Measurements from ENCODE around the gene NECTIN1.
A peak's percentile ranks its signal among the peaks of the same experiment; 100 is the strongest.

The NECTIN1 gene
- total RNA-seq, result 2.1 to 5.7 (median 2.6) reads per million in 4 donors

DNA sequence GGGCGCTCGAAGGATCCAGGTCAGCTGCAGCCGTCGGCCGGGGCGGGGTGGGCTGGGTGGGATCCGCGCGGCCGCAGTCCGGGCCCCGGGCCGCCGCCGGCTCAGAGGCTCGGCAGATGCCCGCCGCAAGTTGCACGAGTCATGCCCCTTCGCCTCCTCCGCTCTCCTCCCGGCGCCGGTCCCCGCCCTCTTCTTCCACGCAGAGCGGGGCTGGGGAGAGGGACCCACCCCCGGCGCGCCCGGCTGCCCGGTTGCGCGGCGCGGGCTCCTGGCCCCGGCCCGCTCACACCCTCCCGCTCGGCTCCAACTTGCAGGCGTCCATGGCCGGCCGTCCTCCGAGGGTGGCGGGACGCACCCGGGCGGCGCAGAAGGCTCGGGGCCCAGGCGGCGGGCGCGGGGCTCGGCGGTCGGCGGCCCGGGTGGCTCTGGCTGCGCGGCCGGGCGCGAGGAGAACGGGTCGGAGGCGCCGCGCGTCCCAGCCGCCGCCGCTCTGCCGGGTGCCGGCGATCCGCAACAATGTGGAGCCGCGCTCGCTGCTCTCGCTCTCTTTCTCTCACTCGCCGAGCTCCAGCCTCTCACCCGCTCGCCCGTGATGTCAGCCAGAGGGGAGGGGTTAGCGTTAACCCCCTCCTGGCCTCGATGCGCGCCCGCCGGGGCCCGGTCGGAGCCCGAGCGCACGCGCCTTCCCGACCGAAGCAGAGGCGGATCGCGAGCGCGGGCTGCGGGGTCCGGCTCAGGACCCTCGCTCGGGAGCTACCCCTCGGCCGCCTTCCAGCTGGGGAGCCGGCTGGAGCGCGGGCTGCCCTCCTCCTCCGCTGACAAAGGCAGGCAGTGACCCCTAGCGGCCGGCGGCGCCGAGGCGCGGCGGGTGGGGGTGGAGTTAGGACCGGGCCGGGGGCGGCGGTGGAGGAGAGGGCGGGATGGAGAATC, at the start of gene NECTIN1:
NECTIN1 (minus strand) TSS at position 550 of the 930 bp plus-strand sequence. CDS start 647 bp downstream, outside the sequence.
- peak; percentile 58 to 77 (median 74) for DNase-seq

DNA sequence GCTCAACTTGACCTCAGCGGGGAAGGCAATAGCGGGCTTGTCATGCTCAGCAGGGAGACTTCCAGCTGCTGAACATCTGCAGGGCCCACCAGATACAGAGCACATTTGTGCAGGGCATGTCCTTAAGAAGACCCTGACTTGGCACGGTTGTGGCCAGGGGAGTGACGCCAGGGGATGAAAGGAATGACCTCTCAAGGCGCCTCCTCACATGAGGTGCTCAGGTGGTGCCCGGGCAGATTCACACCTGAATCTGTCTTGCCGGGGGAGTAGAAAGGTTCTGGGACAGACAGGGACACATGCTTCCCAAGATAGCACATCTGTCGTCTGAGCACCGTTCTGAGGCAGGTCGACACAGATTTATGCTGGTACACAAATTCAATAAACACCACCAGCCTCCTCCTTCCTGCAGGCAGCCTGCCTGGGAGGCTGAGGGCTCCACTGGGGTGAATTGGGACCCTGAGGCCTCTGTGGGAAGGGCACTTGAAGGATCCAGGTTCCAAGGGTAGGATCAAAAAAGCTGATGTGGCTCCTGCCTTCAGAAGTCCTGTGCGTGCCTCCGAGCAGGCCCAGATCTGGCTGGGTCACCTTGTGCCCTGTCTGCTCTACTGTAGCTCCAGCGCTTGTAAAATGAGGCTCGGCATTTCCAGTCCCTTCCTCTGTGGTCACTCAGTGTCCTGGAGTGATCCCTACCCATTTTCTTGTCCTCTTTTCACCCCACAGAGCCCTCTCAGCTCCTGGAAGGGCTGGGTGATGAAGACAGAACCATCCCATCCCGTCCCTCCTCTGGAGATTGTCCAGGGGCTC, 49.6 kb upstream of the NECTIN1 start:
- no peak for DNase-seq

- DNase-seq, result no peak
These were observed 48.9 kb upstream of the NECTIN1 start for GRCh38 chr11:119777940-119778339.

GRCh38 chr11:119776651-119777050, 47.7 kb upstream of the NECTIN1 start:
- DNase-seq, result no peak

DNA sequence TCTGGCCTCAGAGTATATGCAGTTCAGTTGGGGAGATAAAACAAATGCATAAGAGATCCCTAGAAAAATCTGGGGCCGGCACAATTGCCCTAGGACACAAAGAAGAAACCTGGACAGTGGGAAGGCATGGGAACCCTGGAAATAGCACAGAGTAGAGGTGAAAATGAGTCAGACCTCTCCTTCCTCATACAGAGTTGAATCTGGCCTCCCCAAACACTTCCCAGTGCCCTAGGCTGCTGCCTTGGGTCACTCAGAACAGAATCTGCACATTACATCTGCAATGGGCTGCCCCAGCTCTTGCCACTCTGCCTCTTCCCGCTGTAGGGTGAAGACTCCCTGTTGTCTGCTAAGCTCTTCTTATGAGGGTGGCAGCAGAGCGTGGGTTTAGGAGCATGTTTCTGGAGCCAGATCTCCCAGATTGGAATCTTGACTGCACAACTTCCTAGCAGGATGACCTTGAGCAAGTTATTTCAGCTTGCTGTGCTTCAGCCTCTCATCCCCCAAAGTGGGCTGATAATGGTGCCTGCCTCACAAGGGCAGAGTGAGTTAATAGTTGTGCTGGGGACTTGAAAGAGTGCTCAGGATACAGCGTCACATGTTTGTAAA, 47.1 kb upstream of the NECTIN1 start:
- DNase-seq, result no peak

DNA sequence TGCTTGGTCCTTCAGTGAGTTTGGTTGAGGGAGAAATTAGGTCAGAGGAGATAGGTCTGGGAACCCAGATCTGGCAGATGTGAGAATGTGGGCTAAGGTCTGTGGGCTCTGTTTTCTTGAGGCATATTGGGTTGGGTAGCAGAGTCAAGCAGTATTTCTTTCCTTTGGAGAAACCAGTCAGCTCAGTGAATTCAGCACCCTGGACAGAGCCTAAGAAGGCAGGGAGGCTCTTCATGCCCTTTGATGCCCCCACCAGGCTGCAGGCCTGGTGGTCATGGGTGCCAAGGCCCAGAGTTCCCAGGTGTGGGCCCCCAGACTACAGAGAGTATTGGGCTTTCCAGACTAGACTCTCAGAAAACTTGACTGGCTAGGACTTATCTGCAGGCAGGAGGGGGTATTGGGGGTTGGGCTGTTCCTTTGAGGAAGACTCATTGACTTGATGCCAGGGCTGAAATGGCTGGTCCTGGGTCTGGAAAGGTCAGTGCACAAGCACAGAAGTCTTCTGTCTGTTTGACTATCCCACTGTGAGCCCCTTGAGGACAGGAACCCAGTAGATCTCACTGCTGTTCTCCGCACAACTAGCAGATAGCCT, 45.3 kb upstream of the NECTIN1 start:
- DNase-seq, result no peak

- no peak for DNase-seq
These were observed 43.8 kb upstream of the NECTIN1 start for GRCh38 chr11:119772641-119773415.

DNA sequence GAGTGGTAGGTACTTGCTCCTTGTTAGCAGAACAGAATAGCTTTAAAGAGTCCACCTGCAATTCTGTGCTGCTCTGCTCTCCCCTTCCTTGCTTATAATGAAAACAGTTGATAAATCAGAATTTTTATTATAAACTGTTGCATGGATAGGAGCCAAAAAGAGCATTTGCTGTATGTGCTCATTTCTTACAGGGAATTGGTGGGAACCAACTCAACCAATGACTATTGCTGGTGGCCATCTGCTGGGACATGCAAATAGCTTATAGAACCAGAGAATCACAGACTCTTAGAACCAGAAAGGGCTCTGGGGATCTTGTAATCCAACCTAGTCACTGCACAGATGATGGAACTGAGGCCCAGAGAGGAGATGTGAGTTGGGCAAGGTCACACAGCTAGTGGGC, 43.1 kb upstream of the NECTIN1 start:
- DNase-seq, result no peak

- DNase-seq, result no peak
These were observed 42.3 kb upstream of the NECTIN1 start for GRCh38 chr11:119771172-119771770.

DNA sequence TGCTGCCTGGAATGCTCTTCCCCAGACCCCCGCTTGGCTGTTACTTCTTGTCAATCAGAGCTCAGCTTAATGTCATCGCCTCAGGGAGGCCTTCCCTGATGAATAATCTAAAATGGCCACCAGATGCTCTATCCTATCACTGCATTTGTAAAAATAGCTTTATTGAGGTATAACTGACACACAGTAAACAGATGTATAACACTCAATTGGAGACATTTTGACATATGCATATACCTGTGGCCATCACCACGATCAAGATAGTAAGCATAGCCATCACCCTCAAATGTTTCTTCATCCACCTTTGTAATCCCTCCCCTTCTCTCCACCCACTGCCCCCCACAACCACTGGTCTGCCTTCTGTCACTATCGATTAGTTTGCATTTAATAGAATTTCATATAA, 36.6 kb upstream of the NECTIN1 start:
- DNase-seq, result no peak

DNA sequence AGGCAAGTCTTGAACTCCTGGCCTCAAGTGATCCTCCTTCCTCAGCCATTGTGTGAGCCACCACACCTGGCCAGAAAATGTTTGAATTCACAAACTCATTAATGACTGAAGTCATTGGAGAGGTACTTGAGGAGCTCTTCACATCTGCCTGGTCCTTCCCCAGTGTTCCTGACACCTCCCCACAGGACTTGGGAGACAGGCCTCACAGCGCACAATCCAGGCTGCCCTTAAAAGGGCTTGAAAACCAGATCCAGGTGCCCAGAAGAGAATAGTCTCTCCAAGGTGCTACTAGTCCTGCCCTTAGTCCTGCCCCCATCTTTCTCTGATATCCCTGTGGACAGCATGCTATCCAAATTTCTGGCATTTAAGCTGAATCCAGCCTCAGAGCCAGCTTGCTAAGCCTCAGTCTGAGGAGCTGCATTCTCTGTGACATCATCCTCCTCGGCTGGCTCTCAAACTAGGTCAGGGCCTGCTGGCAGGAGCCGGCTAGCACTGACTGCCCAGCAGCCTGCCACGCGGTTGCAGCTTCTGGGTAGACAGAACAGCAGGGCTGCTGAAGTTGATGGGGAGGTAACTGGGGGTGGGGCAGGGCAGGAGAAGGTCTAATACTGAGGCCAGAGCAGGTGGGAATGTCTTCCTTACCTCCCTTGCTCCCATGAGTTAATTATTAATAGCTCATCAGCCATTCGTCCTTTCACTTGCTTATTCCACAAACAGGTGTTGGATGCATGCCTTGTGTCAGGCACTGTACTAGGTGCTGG, 35.3 kb upstream of the NECTIN1 start:
- no peak for DNase-seq

DNA sequence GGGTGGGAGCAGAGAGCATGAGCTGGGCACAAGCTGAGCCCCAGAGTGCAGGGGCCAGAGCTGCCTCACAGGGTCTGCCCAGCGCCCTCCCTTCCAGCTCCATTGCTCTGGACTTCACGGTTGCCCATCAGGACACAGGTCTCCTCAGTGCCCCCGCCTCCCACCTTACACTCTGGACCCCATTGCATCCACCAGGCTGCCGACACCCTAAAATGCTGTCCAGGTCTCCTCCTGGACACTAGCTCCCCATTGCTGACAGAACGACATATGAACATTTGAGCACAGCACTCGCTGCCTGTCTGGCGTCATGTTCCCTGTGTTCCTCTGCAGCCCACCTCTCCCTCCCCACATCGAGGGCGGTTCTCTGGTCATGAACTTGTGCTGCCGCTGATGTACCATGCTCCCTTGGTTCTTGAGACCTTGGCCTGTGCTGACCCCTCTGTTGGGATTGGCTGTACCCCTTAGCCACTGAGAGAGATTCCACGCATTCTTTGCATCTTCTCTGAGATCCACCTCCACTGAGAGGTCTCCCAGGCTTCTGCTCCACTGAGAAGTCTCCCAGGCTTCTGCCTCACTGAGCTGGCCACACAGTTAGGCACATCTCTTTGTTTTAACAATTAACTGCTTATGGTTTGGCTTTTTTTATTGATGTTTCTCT, 34.2 kb upstream of the NECTIN1 start:
- no peak for DNase-seq

DNA sequence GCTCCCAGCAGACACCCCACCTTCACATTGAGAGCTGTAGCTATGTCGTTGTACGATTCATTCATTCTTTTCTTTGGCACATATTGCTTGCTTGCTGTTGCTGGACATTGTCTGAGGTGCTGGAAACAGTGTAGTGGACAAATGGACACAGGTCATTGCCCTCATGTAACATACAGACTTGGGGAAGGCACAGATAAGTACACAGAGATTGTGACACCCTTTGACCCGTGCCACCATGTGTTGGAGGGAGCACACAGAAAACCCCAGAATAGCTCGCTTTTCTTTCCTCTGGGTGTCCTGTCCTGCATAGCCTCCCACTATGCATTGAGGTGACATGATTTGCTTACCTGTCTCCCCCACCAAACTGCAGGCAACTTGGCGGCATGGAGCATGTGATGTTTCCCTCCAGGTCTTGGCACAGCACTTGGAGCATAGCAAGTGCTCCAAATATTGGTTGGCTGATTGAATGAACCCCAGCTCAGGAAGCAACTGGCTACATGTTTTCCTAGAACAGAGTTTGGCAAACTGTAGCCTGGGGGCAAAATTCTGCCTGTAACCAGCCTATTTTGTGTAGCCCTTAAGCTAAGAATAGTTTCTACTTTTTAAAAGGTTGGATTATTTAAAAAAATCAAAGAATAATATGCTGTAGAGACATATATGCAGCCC, 30.9 kb upstream of the NECTIN1 start:
- DNase-seq, result no peak

GRCh38 chr11:119759324-119759723, 30.3 kb upstream of the NECTIN1 start:
- no peak for DNase-seq

DNA sequence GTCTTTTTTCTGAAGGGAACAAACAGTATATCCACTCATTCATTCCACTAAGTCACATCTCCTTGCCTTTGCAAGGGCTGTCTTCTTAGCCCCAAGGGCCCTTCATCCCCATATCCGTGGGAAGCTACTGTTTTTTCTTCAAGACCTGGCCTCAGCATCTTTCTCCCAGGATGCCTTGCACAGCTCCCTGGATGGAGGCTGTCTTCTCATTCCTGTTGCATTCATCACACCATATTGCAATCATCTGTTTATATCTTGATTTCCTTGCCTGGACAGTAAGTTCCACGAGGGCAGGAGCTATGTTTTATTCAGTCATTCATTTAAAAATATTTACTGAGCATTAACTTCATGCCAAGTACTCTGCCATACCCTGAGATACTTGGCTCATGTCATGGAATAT, 29.3 kb upstream of the NECTIN1 start:
- DNase-seq, result no peak

DNA sequence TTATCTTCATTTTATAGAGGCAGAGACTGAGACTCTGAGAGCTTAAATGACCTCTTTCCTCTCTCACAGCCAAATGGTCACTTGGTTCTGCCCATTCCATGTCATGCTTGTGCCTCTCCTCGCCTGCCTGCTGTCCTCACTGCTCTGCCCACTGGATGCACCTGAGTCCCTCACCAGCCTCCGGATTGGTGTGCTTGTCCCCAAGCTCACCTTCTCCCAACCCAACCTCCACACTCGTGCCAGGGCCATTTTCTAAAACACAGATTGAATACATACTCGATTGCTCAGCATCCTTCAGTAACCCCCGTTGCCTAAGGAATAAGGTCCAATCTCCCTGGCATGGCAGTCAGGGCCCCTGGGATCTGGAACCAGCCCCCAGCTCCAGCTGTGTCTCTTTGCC, 28.4 kb upstream of the NECTIN1 start:
- DNase-seq, result no peak

DNA sequence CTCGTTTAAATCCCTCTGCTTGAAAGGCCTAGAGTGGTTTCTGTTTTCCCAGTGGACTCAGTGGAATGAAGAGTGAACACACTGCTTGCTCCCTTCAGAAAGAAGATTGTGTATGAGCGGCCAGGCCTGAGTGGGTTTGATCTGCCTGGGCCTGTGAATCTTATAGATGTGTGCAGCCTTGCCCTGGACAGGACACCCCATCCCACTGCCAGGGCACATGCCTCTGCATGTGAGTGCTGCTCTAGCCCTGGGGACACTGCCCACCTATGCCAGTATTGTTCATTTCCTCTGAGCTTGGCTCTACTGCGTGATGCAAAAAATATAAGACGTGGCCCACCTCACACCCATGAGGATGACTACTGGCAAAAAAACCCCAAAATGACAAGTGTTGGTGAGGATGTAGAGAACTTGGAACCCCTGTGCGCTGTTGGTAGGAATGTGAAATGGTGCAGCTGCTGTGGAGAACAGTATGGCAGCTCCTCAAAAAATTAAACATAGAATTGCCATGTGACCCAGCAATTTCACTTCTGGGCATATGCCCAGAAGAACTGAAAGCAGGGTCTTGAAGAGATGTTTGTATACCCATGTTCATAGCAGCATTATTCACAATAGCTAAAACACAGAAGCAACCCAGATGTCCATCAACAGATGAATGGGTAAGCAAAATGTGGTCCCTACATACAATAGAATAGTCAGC, 27.3 kb upstream of the NECTIN1 start:
- no peak for DNase-seq

- no peak for DNase-seq
These were observed 26.5 kb upstream of the NECTIN1 start for GRCh38 chr11:119755356-119756071.

All from T-helper 1 cell (primary cell).